CD4-positive, alpha-beta T cell treated with Interleukin-2 at 100 ng/mL for 4 hours (primary cell): ENCODE measurements around the gene AP3S1.

Source experiments
- DNase-seq: peaks from one replicate; pipeline ENCODE4 v3.0.0-alpha.2; 2020; ENCODE audit warnings: low spot score

AP3S1 gene

GRCh38 chr5:115825948-115826347, 15.8 kb upstream of the AP3S1 start:
- DNase-seq = no peak

- no peak for DNase-seq
Observed at GRCh38 chr5:115829913-115830312, 11.8 kb upstream of the AP3S1 start.

- DNase-seq = peak; percentile 64
Observed at GRCh38 chr5:115831163-115831768, 10.5 kb upstream of the AP3S1 start.

GRCh38 chr5:115835481-115835880, 6.3 kb upstream of the AP3S1 start:
- no peak for DNase-seq

- peak; percentile 72 for DNase-seq
Observed at GRCh38 chr5:115838885-115839518, 2.7 kb upstream of the AP3S1 start.

GRCh38 chr5:115840873-115841272, 862 bp upstream of the AP3S1 start:
- DNase-seq = no peak

- peak; percentile 11 for DNase-seq
Observed at GRCh38 chr5:115842089-115842935, 577 bp downstream of the AP3S1 start.

- no peak for DNase-seq
Observed at GRCh38 chr5:115842952-115843351, 1.2 kb downstream of the AP3S1 start.

GRCh38 chr5:115843444-115844130, 1.9 kb downstream of the AP3S1 start:
- no peak for DNase-seq

GRCh38 chr5:115844321-115844817, 2.6 kb downstream of the AP3S1 start:
- no peak for DNase-seq

- no peak for DNase-seq
Observed at GRCh38 chr5:115847290-115847689, 5.6 kb downstream of the AP3S1 start.

- DNase-seq = no peak
Observed at GRCh38 chr5:115849258-115849798, 7.6 kb downstream of the AP3S1 start.

GRCh38 chr5:115850744-115851416, 9.1 kb downstream of the AP3S1 start:
- DNase-seq = no peak

- DNase-seq = no peak
Observed at GRCh38 chr5:115854139-115854538, 12.4 kb downstream of the AP3S1 start.

- DNase-seq = no peak
Observed at GRCh38 chr5:115855959-115856358, 14.2 kb downstream of the AP3S1 start.

GRCh38 chr5:115857057-115857479, 15.3 kb downstream of the AP3S1 start:
- no peak for DNase-seq

GRCh38 chr5:115857626-115858349, 16.1 kb downstream of the AP3S1 start:
- DNase-seq = no peak

GRCh38 chr5:115858396-115858795, 16.7 kb downstream of the AP3S1 start:
- no peak for DNase-seq

- no peak for DNase-seq
Observed at GRCh38 chr5:115859378-115859777, 17.6 kb downstream of the AP3S1 start.

- no peak for DNase-seq
Observed at GRCh38 chr5:115869256-115869795, 27.6 kb downstream of the AP3S1 start.
